HL-60 (cell line): ENCODE results near the gene CHRD.
"Not testable (repeated sequence)": the region's sequence is repeated elsewhere in the genome, so short reads cannot be mapped to it uniquely, and the experiment has no call there.

Experiments used
- DNase-seq, 2 experiments: peaks; one replicate each; pipeline ENCODE4 v3.0.0-alpha.2; 2010 to 2020; ENCODE audit warnings: low read depth in 1 of 2, low spot score in 1 of 2
- H3K27ac ChIP-seq: fragments of 250-450 bp; sonication (Bioruptor Pico); replicated peaks from 2 replicates; pipeline ENCODE4 v1.5.1; 2020; ENCODE audit warnings: mild to moderate bottlenecking, moderate library complexity
- H3K27me3 ChIP-seq: fragments of 250-450 bp; sonication (Bioruptor Pico); 2 replicates; pipeline ENCODE4 v1.5.1; 2021; ENCODE audit warnings: mild to moderate bottlenecking, moderate library complexity; ENCODE audit not compliant: insufficient read depth, poor library complexity, severe bottlenecking
- H3K4me3 ChIP-seq: replicated peaks from 2 replicates; pipeline ENCODE4 v1.5.1; 2011; ENCODE audit warnings: mild to moderate bottlenecking, control low read depth, low read length; ENCODE audit not compliant: insufficient read depth
- CTCF ChIP-seq: IDR thresholded peaks from one replicate; pipeline ENCODE4 v1.5.1; 2011; ENCODE audit warnings: low read length, control low read depth, inconsistent platforms; ENCODE audit not compliant: insufficient read depth
- GABPA ChIP-seq: IDR thresholded peaks from 2 replicates; pipeline ENCODE4 v1.6.1; 2012; ENCODE audit warnings: low read depth
- POLR2AphosphoS5 ChIP-seq: IDR thresholded peaks from 2 replicates; pipeline ENCODE4 v1.6.1; 2012; ENCODE audit warnings: low read depth
- REST ChIP-seq: IDR thresholded peaks from 2 replicates; pipeline ENCODE4 v1.6.1; 2012; ENCODE audit warnings: low read depth; ENCODE audit not compliant: insufficient replicate concordance
- SPI1 ChIP-seq: IDR thresholded peaks from 2 replicates; pipeline ENCODE4 v1.6.1; 2012; ENCODE audit warnings: low read depth, mild to moderate bottlenecking, borderline replicate concordance

CHRD gene

GRCh38 chr3:184339001-184339400 lies 40.9 kb upstream of the CHRD start:
- Histone ChIP-seq H3K27ac (no peak overlapping the region), H3K4me3 (no peak overlapping the region), H3K27me3 (no peaks in the 10 kb centered on the region)
- no peak for TF ChIP-seq SPI1
- no peak for TF ChIP-seq CTCF
- no peak for TF ChIP-seq GABPA
- TF ChIP-seq POLR2AphosphoS5: no peak
- TF ChIP-seq REST: no peak
- DNase-seq: no peak

GRCh38 chr3:184339451-184340135 lies 40.3 kb upstream of the CHRD start:
- not testable (repeated sequence) for H3K27ac ChIP-seq, H3K4me3 ChIP-seq, DNase-seq, H3K27me3 ChIP-seq

- no peaks in the 10 kb centered on the region for H3K27me3 ChIP-seq
- H3K4me3 ChIP-seq: no peak overlapping the region
- no peak for TF ChIP-seq GABPA
- TF ChIP-seq SPI1: no peak
- TF ChIP-seq REST: no peak
- TF ChIP-seq POLR2AphosphoS5: no peak
- TF ChIP-seq CTCF: no peak
- H3K27ac ChIP-seq: no peak overlapping the region
- DNase-seq: no peak
Measured at GRCh38 chr3:184341925-184342324, 37.9 kb upstream of the CHRD start.

GRCh38 chr3:184343200-184343876 lies 36.5 kb upstream of the CHRD start:
- Histone ChIP-seq H3K27me3 (no peaks in the 10 kb centered on the region), H3K27ac (no peak overlapping the region), H3K4me3 (no peak overlapping the region)
- DNase-seq: no peak
- TF ChIP-seq GABPA: no peak
- TF ChIP-seq REST: no peak
- TF ChIP-seq SPI1: no peak
- no peak for TF ChIP-seq CTCF
- no peak for TF ChIP-seq POLR2AphosphoS5
